ENCODE results near the gene PTGFRN. TPM values are rescaled to one million over a fixed set of nuclear protein-coding genes. Genes with fewer than 3 reads are reported as not detected.

The PTGFRN gene
- total and polyA plus RNA-seq, 10 donors = 1.7 to 17.4 (median 10.6) TPM

DNA sequence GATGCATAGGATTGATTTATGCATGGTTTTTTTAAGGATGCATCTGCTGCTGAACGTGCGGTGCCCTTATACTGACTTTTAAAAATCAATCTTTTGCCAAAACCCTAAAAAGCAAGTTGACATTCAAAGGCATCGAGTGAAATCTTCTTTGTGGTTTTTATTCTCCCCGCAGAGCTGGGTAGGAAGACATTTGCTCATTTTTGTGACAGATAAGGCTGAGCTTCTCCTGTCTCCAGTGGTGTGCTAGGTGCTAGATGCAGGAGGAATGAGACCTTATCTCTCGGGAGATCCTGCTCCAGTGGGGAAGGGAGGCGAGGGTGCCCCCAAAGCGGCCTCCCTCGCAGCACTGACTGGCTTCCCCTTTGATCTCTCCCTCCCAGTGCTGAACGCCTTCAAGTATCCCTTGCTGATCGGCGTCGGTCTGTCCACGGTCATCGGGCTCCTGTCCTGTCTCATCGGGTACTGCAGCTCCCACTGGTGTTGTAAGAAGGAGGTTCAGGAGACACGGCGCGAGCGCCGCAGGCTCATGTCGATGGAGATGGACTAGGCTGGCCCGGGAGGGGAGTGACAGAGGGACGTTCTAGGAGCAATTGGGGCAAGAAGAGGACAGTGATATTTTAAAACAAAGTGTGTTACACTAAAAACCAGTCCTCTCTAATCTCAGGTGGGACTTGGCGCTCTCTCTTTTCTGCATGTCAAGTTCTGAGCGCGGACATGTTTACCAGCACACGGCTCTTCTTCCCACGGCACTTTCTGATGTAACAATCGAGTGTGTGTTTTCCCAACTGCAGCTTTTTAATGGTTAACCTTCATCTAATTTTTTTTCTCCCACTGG is 76.9 kb downstream of the PTGFRN start:
- TF ChIP-seq POLR2AphosphoS5 (IDR thresholded peaks at IDR 0.05) (no peak), POLR2A (IDR thresholded peaks at IDR 0.05) (no peak), CTCF (IDR thresholded peaks at IDR 0.05 in 8 of 11, conservative IDR thresholded peaks at IDR 0.05 in 3 of 11) (no peak)
- H3K36me3 ChIP-seq = no peaks in the 10 kb centered on the region
- intact Hi-C loops (cut with DNase I; ENCODE audit: low total_unique reads) = no loop called here
- H3K9me3 ChIP-seq = no peaks in the 10 kb centered on the region
- no peak for DNase-seq
- H3K27ac ChIP-seq = peak overlapping the region in 4 of 8 donors; percentile 7 to 54 (median 32)
- H3K27me3 ChIP-seq (replicated peaks in 1 of 7) = no peaks in the 10 kb centered on the region
- H3K4me3 ChIP-seq = peak overlapping the region in 1 of 8 donors; percentile 19
- WGBS, 5 donors = 61 to 73% (median 66%) methylated on average over 29 of the region's 29 CpGs
- peaks cover 0 to 37% (median 0%) of the 10 kb centered on the region in 6 donors for H3K4me1 ChIP-seq

- H3K27me3 ChIP-seq (replicated peaks in 1 of 7) = no peaks in the 10 kb centered on the region
- DNase-seq = peak; percentile 85
- no peak for TF ChIP-seq POLR2A (IDR thresholded peaks at IDR 0.05)
- no peak for TF ChIP-seq CTCF (IDR thresholded peaks at IDR 0.05 in 8 of 11, conservative IDR thresholded peaks at IDR 0.05 in 3 of 11)
- TF ChIP-seq POLR2AphosphoS5 (IDR thresholded peaks at IDR 0.05) = no peak
- H3K4me1 ChIP-seq = peaks cover 0 to 43% (median 0%) of the 10 kb centered on the region in 6 donors
- no peaks in the 10 kb centered on the region for H3K36me3 ChIP-seq
- no peaks in the 10 kb centered on the region for H3K9me3 ChIP-seq
- WGBS, 5 donors = 38 to 73% (median 57%) methylated on average over 11 of the region's 11 CpGs
- intact Hi-C loops (cut with DNase I; ENCODE audit: low total_unique reads) = no loop called here
- peak overlapping the region in 4 of 8 donors; percentile 7 to 54 (median 32) for H3K27ac ChIP-seq
- peak overlapping the region in 1 of 8 donors; percentile 19 for H3K4me3 ChIP-seq
Observed at GRCh38 chr1:116987256-116987555, 77.5 kb downstream of the PTGFRN start.

DNA sequence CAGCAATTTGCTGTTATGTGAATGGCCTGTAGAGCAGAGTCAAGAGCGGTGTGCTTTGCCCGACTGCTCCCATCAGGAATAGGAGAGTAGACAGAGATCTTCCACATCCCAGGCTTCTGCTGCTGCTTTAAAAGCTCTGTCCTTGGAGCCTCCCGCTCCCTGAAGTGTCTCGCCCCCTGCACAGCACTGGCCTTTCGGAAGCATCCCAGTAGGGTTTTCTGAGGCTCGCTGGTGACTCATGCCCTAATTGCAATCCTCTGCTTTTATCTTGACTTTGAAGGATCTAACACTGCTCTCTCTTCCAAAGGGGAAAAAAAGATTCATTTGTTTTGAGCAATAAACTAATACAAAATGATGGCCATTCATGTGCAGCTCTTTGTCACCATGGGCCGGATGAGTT is 78.5 kb downstream of the PTGFRN start:
- Histone ChIP-seq H3K4me3 (no peak overlapping the region), H3K4me1 (peaks cover 0 to 43% (median 0%) of the 10 kb centered on the region in 6 donors), H3K9me3 (no peaks in the 10 kb centered on the region), H3K36me3 (no peaks in the 10 kb centered on the region), H3K27me3 (replicated peaks in 1 of 7) (no peaks in the 10 kb centered on the region), H3K27ac (no peak overlapping the region)
- whole genome bisulfite sequencing, 5 donors = 93 to 99% (median 97%) methylated on average over 7 of the region's 7 CpGs
- no peak for DNase-seq
- TF ChIP-seq POLR2AphosphoS5 (IDR thresholded peaks at IDR 0.05) = no peak
- TF ChIP-seq CTCF (IDR thresholded peaks at IDR 0.05 in 8 of 11, conservative IDR thresholded peaks at IDR 0.05 in 3 of 11) = no peak
- TF ChIP-seq POLR2A (IDR thresholded peaks at IDR 0.05) = no peak
- intact Hi-C loops (cut with DNase I; ENCODE audit: low total_unique reads) = no loop called here

GRCh38 chr1:116988908-116989307 is 79.2 kb downstream of the PTGFRN start:
- intact Hi-C loops (cut with DNase I; ENCODE audit: low total_unique reads) = no loop called here
- Histone ChIP-seq H3K4me1 (peaks cover 0 to 42% (median 0%) of the 10 kb centered on the region in 6 donors), H3K9me3 (no peaks in the 10 kb centered on the region), H3K36me3 (no peaks in the 10 kb centered on the region), H3K4me3 (no peak overlapping the region), H3K27ac (no peak overlapping the region), H3K27me3 (replicated peaks in 1 of 7) (no peaks in the 10 kb centered on the region)
- TF ChIP-seq POLR2AphosphoS5 (IDR thresholded peaks at IDR 0.05) (no peak), CTCF (IDR thresholded peaks at IDR 0.05 in 8 of 11, conservative IDR thresholded peaks at IDR 0.05 in 3 of 11) (no peak), POLR2A (IDR thresholded peaks at IDR 0.05) (no peak)
- no peak for DNase-seq
- WGBS, 5 donors = 83 to 91% (median 89%) methylated on average over 2 of the region's 2 CpGs

Data from spleen (tissue), 11 donors.